HG02973 (cell line): ENCODE measurements around the gene RIN3.
"Not testable (repeated sequence)": the region's sequence is repeated elsewhere in the genome, so short reads cannot be mapped to it uniquely, and the experiment has no call there.

Experiments used
- ATAC-seq: cut with Tn5 transposase; IDR thresholded peaks from one replicate; pipeline ENCODE4 v1.9.1; 2021; ENCODE audit warnings: moderate library complexity; ENCODE audit not compliant: unreplicated experiment

Gene RIN3

GRCh38 chr14:92678766-92679165 is 165.2 kb downstream of the RIN3 start:
- no peak for ATAC-seq

- no peak for ATAC-seq
Observed at GRCh38 chr14:92679246-92679645, 165.7 kb downstream of the RIN3 start.

GRCh38 chr14:92680330-92680729 is 166.7 kb downstream of the RIN3 start:
- not testable (repeated sequence) for ATAC-seq

GRCh38 chr14:92680781-92681650 is 167.4 kb downstream of the RIN3 start:
- ATAC-seq: no peak

GRCh38 chr14:92683041-92683440 is 169.5 kb downstream of the RIN3 start:
- no peak for ATAC-seq

GRCh38 chr14:92684801-92685560 is 171.4 kb downstream of the RIN3 start:
- no peak for ATAC-seq

GRCh38 chr14:92685784-92686355 is 172.3 kb downstream of the RIN3 start:
- ATAC-seq: no peak

GRCh38 chr14:92686411-92686899 is 172.9 kb downstream of the RIN3 start:
- peak; percentile 23 for ATAC-seq

GRCh38 chr14:92686900-92687427 is 173.4 kb downstream of the RIN3 start:
- peak; percentile 53 for ATAC-seq

- ATAC-seq: no peak
Observed at GRCh38 chr14:92687681-92688433, 174.3 kb downstream of the RIN3 start.

GRCh38 chr14:92688434-92689375 is 175.1 kb downstream of the RIN3 start:
- no peak for ATAC-seq

- no peak for ATAC-seq
Observed at GRCh38 chr14:92690171-92691011, 176.8 kb downstream of the RIN3 start.

- no peak for ATAC-seq
Observed at GRCh38 chr14:92692822-92693226, 179.2 kb downstream of the RIN3 start.

GRCh38 chr14:92693998-92694795 is 180.6 kb downstream of the RIN3 start:
- no peak for ATAC-seq

GRCh38 chr14:92694807-92695206 is 181.2 kb downstream of the RIN3 start:
- ATAC-seq: no peak

GRCh38 chr14:92695562-92695961 is 182.0 kb downstream of the RIN3 start:
- ATAC-seq: no peak

GRCh38 chr14:92696366-92696765 is 182.8 kb downstream of the RIN3 start:
- no peak for ATAC-seq

- ATAC-seq: no peak
Observed at GRCh38 chr14:92698393-92698792, 184.8 kb downstream of the RIN3 start.
